HepG2 (cell line): ENCODE data around the gene PRCD. TPM values are rescaled to one million over a fixed set of nuclear protein-coding genes. Genes with fewer than 3 reads are reported as not detected.

Experiments used
- DPF2 ChIP-seq: sonication (generic); formaldehyde crosslinking; IDR thresholded peaks from 2 replicates; pipeline ENCODE4 v1.4.0; 2020; ENCODE audit warnings: mild to moderate bottlenecking, low read depth, missing genetic modification reagents, borderline replicate concordance
- E2F2 ChIP-seq: sonication (generic); formaldehyde crosslinking; IDR thresholded peaks from 2 replicates; pipeline ENCODE4 v1.4.0; 2020; ENCODE audit warnings: missing genetic modification reagents, borderline replicate concordance
- EZH2 ChIP-seq: conservative IDR thresholded peaks from 2 replicates; pipeline ENCODE4 v1.6.1; 2012; ENCODE audit warnings: mild to moderate bottlenecking, low read depth, low read length, moderate library complexity
- HOXD1 ChIP-seq: sonication (generic); formaldehyde crosslinking; IDR thresholded peaks from 2 replicates; pipeline ENCODE4 v1.5.0; 2020; ENCODE audit warnings: missing genetic modification reagents
- KIAA2018 ChIP-seq: sonication (generic); formaldehyde crosslinking; IDR thresholded peaks from 2 replicates; pipeline ENCODE4 v1.5.0; 2020; ENCODE audit warnings: mild to moderate bottlenecking, missing genetic modification reagents, borderline replicate concordance
- NKX3-1 ChIP-seq: sonication (generic); formaldehyde crosslinking; IDR thresholded peaks from 2 replicates; pipeline ENCODE4 v1.5.0; 2020; ENCODE audit warnings: missing genetic modification reagents
- POGK ChIP-seq: sonication (generic); formaldehyde crosslinking; conservative IDR thresholded peaks from 2 replicates; pipeline ENCODE4 v1.8.0; 2022; ENCODE audit warnings: mild to moderate bottlenecking, moderate library complexity, missing genetic modification reagents
- SMAD1 ChIP-seq: sonication (generic); formaldehyde crosslinking; IDR thresholded peaks from 2 replicates; pipeline ENCODE4 v1.4.0; 2020; ENCODE audit warnings: missing genetic modification reagents, low read depth, mild to moderate bottlenecking, borderline replicate concordance
- TSC22D2 ChIP-seq: sonication (generic); formaldehyde crosslinking; IDR thresholded peaks from 2 replicates; pipeline ENCODE4 v1.5.1; 2020; ENCODE audit warnings: missing genetic modification reagents, mild to moderate bottlenecking, borderline replicate concordance
- ZBTB37 ChIP-seq: sonication (generic); formaldehyde crosslinking; IDR thresholded peaks from 2 replicates; pipeline ENCODE4 v1.4.0; 2020; ENCODE audit warnings: mild to moderate bottlenecking, missing genetic modification reagents
- ZMYM2 ChIP-seq: sonication (generic); formaldehyde crosslinking; IDR thresholded peaks from 2 replicates; pipeline ENCODE4 v1.8.0; 2022; ENCODE audit warnings: mild to moderate bottlenecking, missing genetic modification reagents
- ZNF121 ChIP-seq: sonication (generic); formaldehyde crosslinking; IDR thresholded peaks from 2 replicates; pipeline ENCODE4 v1.5.0; 2020; ENCODE audit warnings: mild to moderate bottlenecking, missing genetic modification reagents
- ZNF512 ChIP-seq: sonication (generic); formaldehyde crosslinking; IDR thresholded peaks from 2 replicates; pipeline ENCODE4 v1.4.0; 2020; ENCODE audit warnings: mild to moderate bottlenecking, missing genetic modification reagents
- polyA plus RNA-seq, 8 experiments: library from polyadenylated mRNA; depleted of rRNA in 3 of 8; stranded (reverse) in 7 of 8; unstranded in 1 of 8; fragments of >200 nt; fragmentation: Illumina TruSeq in 4 of 8; extraction: Trizol in 4 of 8; gene quantifications; 2 replicates each; pipeline versions ENCODE4 v1.2.1 to v1.2.3, GENCODE V29; 2011 to 2016; ENCODE audit warnings: low read depth in 4 of 8, missing spikeins in 1 of 8, mixed read lengths in 1 of 8; ENCODE audit not compliant: insufficient read depth in 1 of 8
- total RNA-seq, 5 experiments: library from RNA; depleted of rRNA; stranded (reverse); fragments of >200 nt; fragmentation: Illumina TruSeq; extraction: Trizol; gene quantifications; 2 replicates each; pipeline ENCODE4 v1.2.3, GENCODE V29; 2016; ENCODE audit warnings: low read depth in 1 of 5

Gene PRCD
- total and polyA plus RNA-seq, 2 of the 13 experiments (the other 11 are each of a cell fraction or from before 2014, with no cell fraction given) = 0.51 TPM; not detected in 1

GRCh38 chr17:76517638-76518038 is 22.2 kb upstream of the PRCD start (continued):
- no peak for TF ChIP-seq POGK (CRISPR knock-in tag)
- no peak for TF ChIP-seq SMAD1 (CRISPR knock-in tag)
- TF ChIP-seq ZBTB37 = no peak
- no peak for TF ChIP-seq NKX3-1 (CRISPR knock-in tag)
- no peak for TF ChIP-seq KIAA2018
- 0 out of 2 replicates have a peak, but pooled peaks have one; percentile 12 for TF ChIP-seq ZNF121 (CRISPR knock-in tag)
- TF ChIP-seq ZNF512 (CRISPR knock-in tag) = no peak
- TF ChIP-seq DPF2 (CRISPR knock-in tag) = no peak
- no peak for TF ChIP-seq ZMYM2 (CRISPR knock-in tag)
- no peak for TF ChIP-seq EZH2
- no peak for TF ChIP-seq E2F2
- no peak for TF ChIP-seq HOXD1
- TF ChIP-seq TSC22D2 (CRISPR knock-in tag) = no peak
